HG02642 (cell line): ENCODE data around the gene CBARP.
"Not testable (repeated sequence)": the region's sequence is repeated elsewhere in the genome, so short reads cannot be mapped to it uniquely, and the experiment has no call there.

Experiments used
- ATAC-seq: cut with Tn5 transposase; IDR thresholded peaks from one replicate; pipeline ENCODE4 v1.9.1; 2021; ENCODE audit warnings: mild to moderate bottlenecking; ENCODE audit not compliant: unreplicated experiment, poor library complexity

CBARP gene

GRCh38 chr19:1254530-1255185, 16.9 kb upstream of the CBARP start:
- ATAC-seq: no peak

GRCh38 chr19:1254081-1254527, 16.3 kb upstream of the CBARP start:
- ATAC-seq: no peak

- ATAC-seq: no peak
These were observed 15.8 kb upstream of the CBARP start for GRCh38 chr19:1253514-1254080.

GRCh38 chr19:1252821-1253513, 15.2 kb upstream of the CBARP start:
- ATAC-seq: no peak

- no peak for ATAC-seq
These were observed 14.5 kb upstream of the CBARP start for GRCh38 chr19:1252221-1252820.

- ATAC-seq: no peak
These were observed 13.8 kb upstream of the CBARP start for GRCh38 chr19:1251330-1252220.

GRCh38 chr19:1250437-1251260, 12.8 kb upstream of the CBARP start:
- ATAC-seq: no peak

- no peak for ATAC-seq
These were observed 12.2 kb upstream of the CBARP start for GRCh38 chr19:1249990-1250436.

- peak; percentile 58 for ATAC-seq
These were observed 11.6 kb upstream of the CBARP start for GRCh38 chr19:1249298-1249989.

GRCh38 chr19:1248786-1249297, 11.0 kb upstream of the CBARP start:
- ATAC-seq: peak; percentile 39

GRCh38 chr19:1248139-1248785, 10.5 kb upstream of the CBARP start, which contains the start of gene MIDN:
Gene MIDN (plus strand): TSS chr19:1248583. CDS start chr19:1250297, 1,714 bp downstream.
- ATAC-seq: peak; percentile 13

- ATAC-seq: no peak
These were observed 9.9 kb upstream of the CBARP start for GRCh38 chr19:1247748-1248138.

GRCh38 chr19:1246265-1247087, 8.7 kb upstream of the CBARP start:
- ATAC-seq: not testable (repeated sequence)

- ATAC-seq: no peak
These were observed 7.9 kb upstream of the CBARP start for GRCh38 chr19:1245494-1246264.

- no peak for ATAC-seq
These were observed 7.1 kb upstream of the CBARP start for GRCh38 chr19:1244693-1245451.
